Natural killer cell (primary cell): ENCODE measurements around the gene METRN. TPM values are rescaled to one million over a fixed set of nuclear protein-coding genes. Genes with fewer than 3 reads are reported as not detected.
A peak's percentile ranks its signal among the peaks of the same experiment; 100 is the strongest.

Experiments
- ATAC-seq, 3 donors: fragments of 150-1000 bp in 2 of 3; fragments of 200-7000 bp in 1 of 3; cut with Tn5 transposase; 1 replicate in 1 of 3; 2 replicates in 2 of 3; pipeline ENCODE4 v1.10.0; 2021; ENCODE audit warnings: mild to moderate bottlenecking in 2 of 3, moderate library complexity in 2 of 3
- DNase-seq, 2 donors: peaks; one replicate each; pipeline versions ENCODE4 v3.0.0 to v3.0.0-alpha.2; 2013 to 2021; ENCODE audit warnings: mixed read lengths in 1 of 2
- H3K27ac ChIP-seq: one replicate; pipeline ENCODE4 v1.5.1; 2013; ENCODE audit warnings: mild to moderate bottlenecking, low read length
- H3K27me3 ChIP-seq: one replicate; pipeline ENCODE4 v1.6.1; 2013; ENCODE audit warnings: low read length; ENCODE audit not compliant: control insufficient read depth, insufficient read depth
- H3K36me3 ChIP-seq: one replicate; pipeline ENCODE4 v1.6.1; 2013; ENCODE audit warnings: low read length; ENCODE audit not compliant: control insufficient read depth, insufficient read depth
- H3K4me1 ChIP-seq: one replicate; pipeline ENCODE4 v1.6.1; 2013; ENCODE audit warnings: low read length; ENCODE audit not compliant: control insufficient read depth, insufficient read depth
- H3K4me3 ChIP-seq: one replicate; pipeline ENCODE4 v1.5.1; 2013; ENCODE audit warnings: low read length
- H3K9me3 ChIP-seq: one replicate; pipeline ENCODE4 v1.6.1; 2013; ENCODE audit warnings: low read length; ENCODE audit not compliant: control insufficient read depth, insufficient read depth
- H3K27ac Mint-ChIP-seq, 2 donors: one replicate each; pipeline ENCODE4 v1.8.0; 2022; ENCODE audit warnings: mild to moderate bottlenecking in 2 of 2, mixed read lengths in 2 of 2, moderate library complexity in 1 of 2
- H3K27me3 Mint-ChIP-seq, 2 donors: one replicate each; pipeline ENCODE4 v1.8.0; 2022; ENCODE audit warnings: low read depth in 2 of 2, mixed read lengths in 2 of 2
- H3K36me3 Mint-ChIP-seq: one replicate; pipeline ENCODE4 v1.8.0; 2022; ENCODE audit warnings: mixed read lengths
- H3K4me1 Mint-ChIP-seq, 2 donors: one replicate each; pipeline ENCODE4 v1.8.0; 2022; ENCODE audit warnings: mixed read lengths in 2 of 2
- H3K4me3 Mint-ChIP-seq: one replicate; pipeline ENCODE4 v1.8.0; 2022; ENCODE audit warnings: mild to moderate bottlenecking, moderate library complexity, mixed read lengths
- H3K9me3 Mint-ChIP-seq, 2 donors: one replicate each; pipeline ENCODE4 v1.8.0; 2022; ENCODE audit warnings: mixed read lengths in 2 of 2
- WGBS: methylation state at CpG from one replicate; pipeline ENCODE4 v1.1.7; 2013; ENCODE audit warnings: missing lambda C conversion rate; ENCODE audit not compliant: insufficient coverage; 5-methylcytosine and 5-hydroxymethylcytosine counted together
- intact Hi-C: fragments of 100-400 bp; cut with micrococcal nuclease; formaldehyde crosslinking; loops from one replicate; pipeline ENCODE4 v1.14.2; 2022
- total RNA-seq, 4 donors: library from RNA; stranded (reverse); fragments of 120-200 nt in 1 of 4; gene quantifications; one replicate each; pipeline versions ENCODE4 v1.2.3 to v1.2.4, GENCODE V29; 2013 to 2022
- TF ChIP-seq, protein P1 (sequence below): fragments of 200-600 bp; IDR thresholded peaks from one replicate; pipeline ENCODE4 v1.8.0; 2022; ENCODE audit warnings: antibody characterized with exemption

METRN gene
- total RNA-seq, 3 donors from 2014 or later (not counting 1 experiment from before 2014, with no cell fraction given): 11.8 to 16.6 (median 14.3) TPM

- no peaks in the 10 kb centered on the region for H3K9me3 ChIP-seq
- intact Hi-C loops: no loop called here
- TF ChIP-seq, protein P1, sequence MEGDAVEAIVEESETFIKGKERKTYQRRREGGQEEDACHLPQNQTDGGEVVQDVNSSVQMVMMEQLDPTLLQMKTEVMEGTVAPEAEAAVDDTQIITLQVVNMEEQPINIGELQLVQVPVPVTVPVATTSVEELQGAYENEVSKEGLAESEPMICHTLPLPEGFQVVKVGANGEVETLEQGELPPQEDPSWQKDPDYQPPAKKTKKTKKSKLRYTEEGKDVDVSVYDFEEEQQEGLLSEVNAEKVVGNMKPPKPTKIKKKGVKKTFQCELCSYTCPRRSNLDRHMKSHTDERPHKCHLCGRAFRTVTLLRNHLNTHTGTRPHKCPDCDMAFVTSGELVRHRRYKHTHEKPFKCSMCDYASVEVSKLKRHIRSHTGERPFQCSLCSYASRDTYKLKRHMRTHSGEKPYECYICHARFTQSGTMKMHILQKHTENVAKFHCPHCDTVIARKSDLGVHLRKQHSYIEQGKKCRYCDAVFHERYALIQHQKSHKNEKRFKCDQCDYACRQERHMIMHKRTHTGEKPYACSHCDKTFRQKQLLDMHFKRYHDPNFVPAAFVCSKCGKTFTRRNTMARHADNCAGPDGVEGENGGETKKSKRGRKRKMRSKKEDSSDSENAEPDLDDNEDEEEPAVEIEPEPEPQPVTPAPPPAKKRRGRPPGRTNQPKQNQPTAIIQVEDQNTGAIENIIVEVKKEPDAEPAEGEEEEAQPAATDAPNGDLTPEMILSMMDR: no peak
- H3K36me3 ChIP-seq: no peaks in the 10 kb centered on the region
- peaks cover 0 to 14% of the 10 kb centered on the region in 2 donors for H3K27me3 Mint-ChIP-seq
- H3K4me3 ChIP-seq: no peak overlapping the region
- H3K27ac Mint-ChIP-seq: no peak overlapping the region
- H3K27ac ChIP-seq: no peak overlapping the region
- H3K27me3 ChIP-seq: peaks cover 30% of the 10 kb centered on the region
- no peaks in the 10 kb centered on the region for H3K9me3 Mint-ChIP-seq
- H3K4me1 Mint-ChIP-seq: peaks cover 10 to 21% of the 10 kb centered on the region in 2 donors
- ATAC-seq (no peak), DNase-seq (peak in 1 of 2 donors; percentile 58)
- WGBS: 6% methylated on average over 37 of the region's 37 CpGs
- H3K4me3 Mint-ChIP-seq: no peak overlapping the region
- peaks cover 41% of the 10 kb centered on the region for H3K4me1 ChIP-seq
- H3K36me3 Mint-ChIP-seq: no peaks in the 10 kb centered on the region
Measured at GRCh38 chr16:693766-694165, 21.2 kb upstream of the METRN start.

GRCh38 chr16:694187-694862 lies 20.6 kb upstream of the METRN start:
- intact Hi-C loops: no loop called here
- Mint-ChIP-seq H3K9me3 (no peaks in the 10 kb centered on the region), H3K27me3 (peaks cover 0 to 14% of the 10 kb centered on the region in 2 donors), H3K4me3 (peak overlapping the region; percentile 53), H3K27ac (no peak overlapping the region), H3K4me1 (peaks cover 10 to 21% of the 10 kb centered on the region in 2 donors), H3K36me3 (no peaks in the 10 kb centered on the region)
- H3K36me3 ChIP-seq: no peaks in the 10 kb centered on the region
- H3K27me3 ChIP-seq: peaks cover 32% of the 10 kb centered on the region
- ATAC-seq (no peak), DNase-seq (peak in 1 of 2 donors; percentile 53)
- H3K9me3 ChIP-seq: no peaks in the 10 kb centered on the region
- whole genome bisulfite sequencing: 2% methylated on average over 64 of the region's 64 CpGs
- peaks cover 41% of the 10 kb centered on the region for H3K4me1 ChIP-seq
- no peak overlapping the region for H3K27ac ChIP-seq
- peak overlapping the region; percentile 24 for H3K4me3 ChIP-seq
- TF ChIP-seq, protein P1: no peak

GRCh38 chr16:694863-695354 lies 20.0 kb upstream of the METRN start:
- Mint-ChIP-seq H3K4me1 (peaks cover 10 to 17% of the 10 kb centered on the region in 2 donors), H3K27me3 (peaks cover 0 to 14% of the 10 kb centered on the region in 2 donors), H3K4me3 (no peak overlapping the region), H3K27ac (no peak overlapping the region), H3K9me3 (no peaks in the 10 kb centered on the region), H3K36me3 (no peaks in the 10 kb centered on the region)
- Histone ChIP-seq H3K9me3 (no peaks in the 10 kb centered on the region), H3K27ac (no peak overlapping the region), H3K36me3 (no peaks in the 10 kb centered on the region), H3K4me1 (peaks cover 41% of the 10 kb centered on the region), H3K27me3 (peaks cover 32% of the 10 kb centered on the region), H3K4me3 (peak overlapping the region; percentile 24)
- TF ChIP-seq, protein P1: no peak
- WGBS: 1% methylated on average over 37 of the region's 37 CpGs
- ATAC-seq (no peak), DNase-seq (no peak)
- intact Hi-C loops: no loop called here
